HG03045 (cell line): ENCODE results near the gene MAP2K5.
"Not testable (repeated sequence)": the region's sequence is repeated elsewhere in the genome, so short reads cannot be mapped to it uniquely, and the experiment has no call there.

ENCODE experiments used
- ATAC-seq: cut with Tn5 transposase; IDR thresholded peaks from one replicate; pipeline ENCODE4 v1.9.1; 2021; ENCODE audit warnings: mild to moderate bottlenecking, moderate library complexity; ENCODE audit not compliant: unreplicated experiment

MAP2K5 gene

DNA sequence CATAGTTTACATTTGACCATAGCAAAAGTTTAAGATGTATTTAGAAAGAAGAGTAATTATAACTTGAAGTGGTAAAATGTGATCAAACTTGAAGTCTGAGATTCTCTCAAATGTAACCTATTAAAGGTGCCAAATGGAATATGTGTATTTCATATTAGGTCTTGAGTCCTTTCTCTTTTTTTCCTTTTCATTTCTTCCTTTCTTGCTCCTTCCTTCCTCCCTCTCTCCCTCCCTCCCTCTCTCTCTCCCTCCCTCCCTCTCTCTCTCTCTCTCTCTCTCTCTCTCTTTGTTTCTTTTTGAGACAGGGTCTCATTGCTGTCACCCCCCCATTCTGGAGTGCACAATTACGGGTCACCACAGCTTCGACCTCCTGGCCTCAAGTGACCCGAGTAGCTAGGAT lies 47.7 kb downstream of the MAP2K5 start:
- ATAC-seq = no peak

DNA sequence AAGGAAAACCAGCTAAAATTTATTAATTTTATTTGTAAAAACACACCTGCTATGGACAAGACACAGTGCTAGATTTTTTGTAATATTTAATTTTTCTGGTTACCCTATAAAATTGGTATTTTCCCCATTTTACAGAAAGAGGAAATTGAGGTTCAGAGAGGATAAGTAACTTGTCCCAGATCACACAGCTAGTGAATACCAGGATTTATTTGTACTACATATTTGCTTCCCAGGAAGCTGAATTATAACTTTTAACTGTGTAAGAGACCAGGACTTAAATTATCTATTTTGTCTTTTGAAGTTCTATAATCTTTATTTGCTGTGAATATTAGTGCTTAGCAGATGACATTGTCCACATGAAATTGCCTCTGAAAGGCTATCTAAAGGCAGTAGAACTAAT lies 49.7 kb downstream of the MAP2K5 start:
- no peak for ATAC-seq

DNA sequence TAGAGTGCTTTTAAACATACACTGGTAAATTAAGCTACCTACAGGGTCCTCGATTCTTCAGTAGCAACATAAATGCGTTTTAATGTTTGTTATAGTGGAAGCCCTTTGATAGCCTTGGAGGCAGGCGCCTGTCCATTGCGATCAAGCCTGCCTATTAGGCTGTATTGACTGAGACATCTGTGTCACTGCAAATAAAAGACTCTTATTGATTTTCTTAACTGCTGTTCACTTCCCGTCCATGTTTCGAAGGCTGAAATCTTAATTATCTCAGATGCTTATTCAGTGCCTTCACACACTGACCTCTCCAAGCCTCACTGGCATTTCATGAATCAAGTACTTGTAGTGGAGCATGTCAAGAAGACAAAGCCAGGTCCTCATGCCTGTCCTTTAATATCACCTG lies 51.1 kb downstream of the MAP2K5 start:
- ATAC-seq = no peak

DNA sequence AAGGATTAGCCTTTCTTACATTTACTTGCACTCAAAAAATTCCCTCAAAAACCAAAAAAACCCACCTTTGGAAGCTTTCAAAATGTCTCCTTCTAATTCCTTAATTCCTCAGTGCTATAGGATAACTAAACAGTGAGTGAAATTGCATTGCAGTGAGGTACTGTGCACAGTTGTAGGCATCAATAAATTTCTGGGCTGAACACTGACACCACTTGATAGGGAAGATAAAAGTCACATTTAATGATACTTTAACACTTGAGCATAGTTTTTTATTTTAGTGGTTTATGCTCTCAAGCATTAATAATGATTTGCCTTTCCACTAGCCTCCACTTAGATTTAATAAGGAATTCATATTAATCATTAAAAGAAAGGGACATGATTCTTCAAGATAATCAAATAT lies 52.3 kb downstream of the MAP2K5 start:
- no peak for ATAC-seq

DNA sequence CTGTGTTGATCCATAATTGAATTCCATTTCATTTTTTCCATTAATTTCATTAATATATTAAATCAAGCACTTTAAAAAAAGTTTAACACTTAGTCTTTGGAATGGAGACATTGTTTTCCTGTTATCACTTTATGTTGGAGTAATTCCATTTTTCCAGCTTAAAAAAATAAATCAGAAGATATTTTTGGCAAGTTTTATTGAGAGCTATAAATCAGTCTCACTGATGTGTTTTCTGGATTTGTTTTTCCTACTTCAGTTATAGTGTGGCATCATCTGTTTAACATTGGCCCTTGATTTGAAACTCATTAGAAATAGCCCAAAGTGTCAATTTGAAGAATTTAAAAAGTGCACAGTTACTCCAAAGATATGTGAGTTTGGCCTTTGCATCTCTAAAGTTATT lies 53.1 kb downstream of the MAP2K5 start:
- no peak for ATAC-seq

DNA sequence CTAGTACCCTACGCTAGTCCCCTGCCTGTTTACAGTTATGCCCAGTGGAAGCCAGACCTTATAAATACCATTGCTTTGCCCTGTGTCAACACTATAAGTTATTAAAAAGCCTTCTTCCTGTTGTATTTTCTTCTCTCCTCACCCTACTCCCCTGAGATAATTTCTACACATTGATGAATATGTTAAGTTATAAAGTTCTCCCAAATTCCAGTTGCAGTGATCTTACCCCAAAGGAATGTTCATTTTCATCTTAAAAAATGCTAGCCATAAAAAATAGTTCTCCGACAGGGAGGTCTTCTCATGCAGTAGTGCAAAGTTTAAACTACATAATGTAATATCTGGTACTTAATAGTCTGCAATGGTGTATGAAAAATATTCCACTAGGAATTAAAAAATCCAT lies 58.6 kb downstream of the MAP2K5 start:
- ATAC-seq = no peak

DNA sequence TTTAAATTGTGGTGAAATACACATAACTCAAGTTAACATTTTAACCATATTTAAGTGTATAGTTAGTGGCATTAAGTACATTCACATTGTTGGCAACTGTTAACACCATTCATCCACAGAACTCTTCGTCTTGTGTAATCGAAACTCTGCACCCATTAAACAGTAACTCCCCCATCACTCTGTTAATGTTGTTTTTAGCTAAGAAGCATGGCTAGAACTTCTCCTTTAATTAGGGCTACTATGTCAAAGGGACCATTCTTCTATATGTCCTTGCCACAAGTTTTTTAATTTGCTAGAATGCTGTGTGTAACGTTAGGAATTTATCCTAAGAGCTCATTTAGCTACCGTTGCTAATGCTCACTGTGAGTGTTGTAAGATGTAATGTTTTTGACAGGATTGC lies 60.6 kb downstream of the MAP2K5 start:
- ATAC-seq = no peak

DNA sequence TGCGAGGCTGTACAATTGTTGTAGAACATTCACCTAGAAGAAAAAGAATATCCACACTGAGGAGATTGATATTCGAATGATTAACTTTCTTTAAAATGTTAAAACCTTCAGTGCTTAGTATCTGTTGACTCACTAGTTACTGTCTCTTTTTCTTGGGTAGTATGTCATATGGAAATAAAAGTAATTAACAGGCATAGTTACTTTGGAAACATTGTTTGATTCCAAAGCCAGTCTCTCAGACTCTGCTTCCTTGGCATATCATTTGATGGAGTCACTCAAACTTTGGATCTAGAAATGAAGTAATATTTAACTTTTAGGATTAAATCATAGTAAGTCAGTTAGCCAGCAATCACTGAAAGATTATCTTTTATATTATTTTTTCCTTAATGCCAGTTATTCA lies 63.4 kb downstream of the MAP2K5 start:
- no peak for ATAC-seq

DNA sequence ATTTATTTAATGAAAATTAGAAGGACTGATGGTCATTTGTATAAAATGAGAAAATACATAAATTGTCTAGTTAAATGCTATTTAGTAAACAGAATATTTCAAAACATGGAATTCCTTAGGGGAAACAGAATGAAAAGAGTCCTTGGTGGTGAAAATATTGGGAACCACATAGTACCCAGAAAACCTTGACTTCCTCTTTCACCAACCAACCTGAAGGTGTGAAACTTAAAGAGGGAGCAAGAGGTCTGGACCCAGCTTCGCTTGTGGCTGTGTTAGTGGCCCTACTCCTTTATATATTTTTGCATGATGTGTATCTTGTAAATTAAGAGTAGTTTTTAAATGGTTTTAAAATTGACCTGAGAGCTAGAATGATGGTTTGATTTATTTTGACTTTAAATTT lies 64.2 kb downstream of the MAP2K5 start:
- ATAC-seq = no peak

DNA sequence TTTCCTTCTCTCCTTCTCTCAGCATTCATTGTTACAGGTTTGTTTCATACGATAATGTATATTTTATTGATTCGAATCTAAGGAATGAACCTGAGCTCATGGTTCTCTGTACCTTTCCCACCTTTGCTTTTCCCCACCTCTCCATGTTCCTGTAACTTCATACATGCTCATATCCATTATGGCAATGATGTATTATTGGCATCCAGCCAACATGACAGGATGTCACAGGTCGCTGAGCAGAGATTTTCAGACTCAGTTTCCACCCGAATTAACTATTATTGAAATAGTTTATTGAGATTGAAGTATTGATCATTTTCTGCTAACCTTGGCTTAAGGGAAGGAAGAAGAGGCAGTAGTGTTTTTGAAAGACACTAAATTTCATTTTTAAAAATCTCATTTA lies 64.8 kb downstream of the MAP2K5 start:
- ATAC-seq = no peak

DNA sequence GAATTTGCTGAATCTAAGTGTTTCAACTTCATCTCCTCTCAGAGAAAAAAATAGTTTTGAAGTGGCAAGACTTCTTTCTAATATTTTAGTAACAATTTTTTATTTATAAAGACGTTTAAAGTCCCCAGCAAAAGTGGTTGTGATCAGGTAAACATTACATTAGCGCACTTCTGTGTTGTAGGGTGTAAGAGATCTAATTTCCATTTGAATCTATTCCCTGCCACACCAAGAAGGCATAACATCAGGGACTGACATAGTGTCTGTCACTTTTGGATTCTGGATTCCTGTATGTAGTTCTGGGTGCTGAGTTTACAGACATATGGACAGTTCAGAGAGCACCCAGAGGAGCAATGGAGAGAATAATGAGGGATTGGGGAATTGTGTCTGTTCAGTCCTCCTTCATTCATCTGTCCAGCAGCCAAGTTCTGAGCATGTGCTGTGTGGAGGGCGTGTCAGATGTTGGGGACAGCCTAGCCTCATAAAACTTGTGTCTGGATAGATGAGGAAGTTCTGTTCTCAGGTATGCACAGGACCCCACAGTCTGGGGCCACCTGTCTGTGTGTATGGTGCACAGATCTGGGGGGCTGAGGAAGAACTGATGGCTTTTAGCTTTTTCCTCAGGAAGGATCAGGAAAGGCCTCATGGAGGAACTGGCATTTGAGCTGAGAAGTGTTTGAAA lies 65.6 kb downstream of the MAP2K5 start:
- no peak for ATAC-seq

DNA sequence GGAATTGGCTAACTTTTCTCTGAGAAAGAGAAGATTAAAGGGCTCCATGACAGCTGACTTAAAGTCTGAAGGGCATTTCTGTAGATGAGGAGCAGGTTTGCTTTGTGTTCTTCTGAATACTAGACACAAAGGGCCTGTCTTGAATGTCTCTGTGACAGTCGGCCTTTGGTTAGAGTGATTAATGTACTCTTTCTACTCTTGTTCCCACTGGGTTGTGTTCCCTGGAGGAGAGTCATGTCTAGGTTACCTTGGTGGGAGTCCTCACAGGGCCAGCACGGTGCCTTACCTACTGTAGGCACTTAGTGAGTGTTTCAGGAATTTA lies 66.1 kb downstream of the MAP2K5 start:
- ATAC-seq = no peak

DNA sequence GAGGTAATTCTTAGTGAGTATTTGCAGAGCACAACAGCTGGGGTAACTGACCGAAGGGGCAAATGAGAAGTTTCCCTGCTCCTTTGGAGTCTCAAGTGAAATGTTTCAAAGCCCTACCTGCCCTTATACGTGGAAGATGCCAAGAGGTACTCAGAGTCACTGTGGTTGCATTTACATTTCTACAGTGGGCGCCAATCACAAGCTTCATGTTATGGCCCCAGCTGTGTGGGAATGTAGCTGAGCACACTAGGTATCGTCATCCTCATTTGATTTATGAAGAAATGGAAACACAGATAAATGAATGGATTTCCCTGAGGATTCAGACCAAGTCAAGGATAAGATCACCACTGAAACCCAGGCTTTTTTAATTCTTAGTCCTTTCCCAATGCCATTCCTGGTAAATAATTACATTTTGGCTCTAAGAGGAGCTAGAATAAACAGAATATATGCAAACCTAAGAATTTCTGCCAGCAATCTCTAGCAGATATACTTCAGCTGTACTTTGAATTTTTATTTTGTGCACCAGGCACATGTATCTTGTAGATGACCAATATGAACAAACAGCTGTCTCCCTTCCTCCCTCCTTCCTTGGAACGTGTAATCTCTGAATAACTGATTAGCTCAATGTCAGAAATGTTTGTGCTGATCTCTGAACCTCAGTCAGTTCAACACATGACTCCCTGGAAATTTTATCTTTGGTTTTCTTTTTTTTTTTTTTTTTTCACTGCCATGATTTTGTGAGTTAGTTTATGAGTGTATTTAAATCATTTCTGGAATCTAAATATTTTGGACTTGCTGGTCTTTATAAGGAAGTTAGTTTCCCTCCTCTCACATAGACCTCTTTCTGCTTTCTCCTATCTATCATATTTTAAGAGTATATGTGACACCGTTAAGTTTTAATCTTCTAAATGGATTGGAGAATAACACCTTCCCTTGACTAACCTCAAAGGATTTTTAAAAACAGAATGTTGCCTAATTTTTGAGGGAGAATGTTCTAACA lies 69.2 kb downstream of the MAP2K5 start:
- no peak for ATAC-seq

DNA sequence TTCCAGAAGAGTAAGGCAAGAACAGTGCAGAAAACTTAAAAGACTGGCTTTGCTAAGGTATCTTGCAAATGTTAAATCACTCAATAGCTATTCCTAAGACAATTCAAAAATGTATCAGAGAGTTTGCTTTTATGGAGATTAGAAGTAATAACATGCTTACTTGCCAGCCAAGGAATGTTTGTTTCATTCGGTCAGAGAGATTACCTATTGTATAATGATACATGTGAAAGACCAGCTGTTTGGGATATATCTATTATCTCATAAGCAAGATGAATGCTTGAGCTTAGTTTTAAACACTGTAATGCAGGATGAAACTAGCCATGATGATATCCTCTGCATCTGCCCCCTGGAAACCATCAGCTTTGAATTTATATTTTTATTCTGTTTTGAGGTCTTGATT lies 70.7 kb downstream of the MAP2K5 start:
- ATAC-seq = no peak

DNA sequence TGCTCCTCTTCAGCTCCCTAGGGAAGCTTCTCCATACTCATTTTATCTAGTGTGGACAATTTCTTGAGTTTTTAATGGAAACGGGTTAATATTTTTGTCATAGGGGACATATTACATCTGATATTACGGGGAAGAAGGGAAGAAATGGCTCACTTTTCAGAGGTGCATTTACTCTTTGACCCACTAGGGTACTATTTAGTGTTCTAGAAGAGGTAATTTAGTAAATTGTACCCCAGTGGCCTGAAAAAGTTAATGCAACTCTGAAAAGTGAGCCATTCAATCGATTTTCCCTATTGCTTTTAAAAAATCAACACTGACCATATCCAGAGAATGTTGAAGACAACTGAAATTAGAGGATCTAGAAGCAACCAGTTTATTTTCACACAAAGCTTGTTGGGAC lies 71.2 kb downstream of the MAP2K5 start:
- ATAC-seq = no peak

DNA sequence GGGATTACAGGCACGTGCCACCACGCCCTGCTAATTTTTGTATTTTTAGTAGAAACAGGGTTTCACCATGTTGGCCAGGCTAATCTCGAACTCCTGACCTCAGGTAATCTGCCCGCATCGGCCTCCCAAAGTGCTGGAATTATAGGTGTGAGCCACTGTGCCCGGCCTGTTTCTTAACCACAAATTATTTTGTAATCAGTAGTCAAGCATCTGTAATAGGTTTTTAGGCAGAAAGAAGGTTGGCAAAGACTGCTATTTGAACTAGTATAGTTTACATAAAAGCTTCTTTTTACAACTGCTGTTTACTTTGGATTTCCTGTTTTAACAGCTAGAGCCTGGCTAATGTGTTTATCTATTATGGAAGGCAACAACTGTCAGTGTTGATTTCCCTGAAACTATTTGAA lies 72.6 kb downstream of the MAP2K5 start:
- not testable (repeated sequence) for ATAC-seq

DNA sequence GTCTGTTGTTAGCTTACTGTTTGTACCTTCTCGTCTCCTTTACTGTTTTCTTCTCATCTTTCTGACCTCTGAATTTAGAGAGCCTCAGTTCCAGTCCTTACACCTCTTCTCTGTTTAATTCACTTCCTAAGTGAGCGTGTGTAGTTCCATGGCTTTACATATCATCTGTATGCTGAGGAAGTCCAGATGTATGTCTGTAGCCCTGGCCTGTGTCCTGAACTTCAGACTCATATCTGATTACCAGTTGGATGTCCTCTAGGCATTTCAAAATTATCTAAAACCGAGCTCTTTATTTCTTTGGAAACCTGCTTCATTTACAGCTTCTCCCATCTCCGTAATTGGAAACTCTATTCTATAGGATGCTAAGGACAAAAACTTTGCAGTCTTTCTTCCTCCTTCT lies 75.8 kb downstream of the MAP2K5 start:
- no peak for ATAC-seq

DNA sequence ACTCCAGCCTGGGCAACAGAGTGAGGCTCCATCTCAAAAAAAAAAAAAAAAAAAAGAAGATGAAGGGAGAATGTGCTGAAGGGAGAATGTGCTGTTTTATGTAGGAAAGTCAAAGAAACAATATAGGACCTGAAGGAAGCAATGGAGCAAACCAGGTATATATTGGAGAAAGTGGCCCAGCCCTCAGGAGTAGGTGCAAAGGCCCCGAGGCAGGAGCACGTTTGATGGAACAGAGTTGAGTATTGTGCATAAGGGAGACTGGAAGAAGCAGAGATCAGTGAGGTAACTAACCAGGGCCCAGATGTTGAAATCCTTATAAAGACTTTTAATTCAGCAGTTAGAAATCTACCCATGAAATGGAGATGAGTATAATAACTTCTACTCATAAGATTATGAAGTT lies 79.6 kb downstream of the MAP2K5 start:
- ATAC-seq = no peak

DNA sequence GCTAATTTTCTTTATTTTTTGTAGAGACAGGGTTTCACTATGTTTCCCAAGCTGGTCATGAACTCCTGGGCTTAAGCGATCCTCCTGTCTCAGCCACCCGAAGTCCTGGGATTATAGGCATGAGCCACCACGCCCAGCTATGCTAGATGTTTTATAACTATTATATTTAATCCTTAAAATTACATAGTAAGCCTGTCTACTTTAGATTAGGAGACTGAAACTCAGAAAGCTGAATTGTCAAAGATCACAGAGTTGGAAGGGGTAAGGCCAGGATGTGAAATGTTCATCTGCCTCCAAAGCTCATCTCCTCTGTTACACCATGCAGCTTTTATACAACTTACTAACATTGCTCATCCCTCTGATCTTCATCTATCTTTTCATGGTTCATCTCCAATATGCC lies 89.8 kb downstream of the MAP2K5 start:
- no peak for ATAC-seq

DNA sequence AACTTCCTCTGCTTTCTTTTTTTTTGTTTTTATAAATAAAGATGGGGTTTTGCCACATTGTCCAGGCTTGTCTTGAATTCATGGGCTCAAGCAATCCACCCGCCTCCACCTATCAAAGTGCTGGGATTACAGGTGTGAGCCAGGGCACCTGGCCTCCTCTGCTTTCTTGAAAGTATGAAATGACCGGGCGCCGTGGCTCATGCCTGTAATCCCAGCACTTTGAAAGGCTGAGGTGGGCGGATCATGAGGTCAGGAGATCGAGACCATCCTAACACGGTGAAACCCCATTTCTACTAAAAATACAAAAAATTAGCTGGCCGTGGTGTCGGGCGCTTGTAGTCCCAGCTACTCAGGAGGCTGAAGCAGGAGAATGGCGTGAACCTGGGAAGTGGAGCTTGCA lies 93.4 kb downstream of the MAP2K5 start:
- ATAC-seq = not testable (repeated sequence)

DNA sequence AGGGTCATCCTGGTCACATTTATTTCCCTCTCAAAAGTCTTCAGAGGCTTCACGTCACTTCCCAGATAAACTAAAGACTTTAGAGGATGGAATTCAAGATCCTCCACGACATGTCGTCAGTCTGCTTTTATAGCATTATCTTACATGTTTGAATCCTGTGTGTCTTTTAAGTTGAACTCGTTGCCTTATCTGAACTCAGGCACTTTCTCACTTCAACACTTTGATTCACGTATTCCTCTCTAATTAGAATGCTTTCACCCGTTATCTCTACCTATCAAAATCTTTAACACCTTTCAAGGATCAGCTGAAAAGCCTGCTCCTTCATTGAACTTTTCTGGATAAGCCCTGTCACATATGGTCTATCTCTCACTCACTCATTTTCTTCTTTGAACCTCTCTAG lies 97.1 kb downstream of the MAP2K5 start:
- ATAC-seq = no peak

DNA sequence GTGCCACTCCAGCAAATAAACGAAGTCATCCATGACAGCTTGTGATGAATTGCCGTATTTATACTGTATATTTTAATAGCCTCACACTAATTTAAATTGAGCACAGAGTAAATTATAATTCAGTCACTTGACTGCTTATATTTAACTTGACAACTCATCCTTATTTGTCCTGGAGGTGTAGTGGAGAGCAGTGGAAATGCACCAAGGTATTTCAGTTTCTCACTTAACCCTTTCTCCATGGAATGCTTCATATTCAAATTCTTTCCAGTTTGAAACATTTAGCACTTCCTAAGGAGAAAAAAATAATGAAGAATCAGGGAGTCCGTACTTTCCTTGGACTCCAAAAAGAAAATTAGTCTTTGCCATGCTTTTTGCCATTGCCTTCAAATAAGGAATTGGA lies 99.0 kb downstream of the MAP2K5 start:
- no peak for ATAC-seq
